ENCODE data around the gene CIP2A.

- TF ChIP-seq, protein P1, sequence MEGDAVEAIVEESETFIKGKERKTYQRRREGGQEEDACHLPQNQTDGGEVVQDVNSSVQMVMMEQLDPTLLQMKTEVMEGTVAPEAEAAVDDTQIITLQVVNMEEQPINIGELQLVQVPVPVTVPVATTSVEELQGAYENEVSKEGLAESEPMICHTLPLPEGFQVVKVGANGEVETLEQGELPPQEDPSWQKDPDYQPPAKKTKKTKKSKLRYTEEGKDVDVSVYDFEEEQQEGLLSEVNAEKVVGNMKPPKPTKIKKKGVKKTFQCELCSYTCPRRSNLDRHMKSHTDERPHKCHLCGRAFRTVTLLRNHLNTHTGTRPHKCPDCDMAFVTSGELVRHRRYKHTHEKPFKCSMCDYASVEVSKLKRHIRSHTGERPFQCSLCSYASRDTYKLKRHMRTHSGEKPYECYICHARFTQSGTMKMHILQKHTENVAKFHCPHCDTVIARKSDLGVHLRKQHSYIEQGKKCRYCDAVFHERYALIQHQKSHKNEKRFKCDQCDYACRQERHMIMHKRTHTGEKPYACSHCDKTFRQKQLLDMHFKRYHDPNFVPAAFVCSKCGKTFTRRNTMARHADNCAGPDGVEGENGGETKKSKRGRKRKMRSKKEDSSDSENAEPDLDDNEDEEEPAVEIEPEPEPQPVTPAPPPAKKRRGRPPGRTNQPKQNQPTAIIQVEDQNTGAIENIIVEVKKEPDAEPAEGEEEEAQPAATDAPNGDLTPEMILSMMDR (IDR thresholded peaks at IDR 0.05) = no peak
- TF ChIP-seq EP300 (IDR thresholded peaks at IDR 0.05) = no peak
- no peak for TF ChIP-seq POLR2A (IDR thresholded peaks at IDR 0.05)
Observed at GRCh38 chr3:108509263-108509662, 80.0 kb downstream of the CIP2A start.
